ENCODE results near the gene PITPNM3. TPM values are rescaled to one million over a fixed set of nuclear protein-coding genes. Genes with fewer than 3 reads are reported as not detected.
A peak's percentile ranks its signal among the peaks of the same experiment; 100 is the strongest.

The PITPNM3 gene
- polyA plus RNA-seq, 2 donors = 9.5 to 14.4 TPM

DNA sequence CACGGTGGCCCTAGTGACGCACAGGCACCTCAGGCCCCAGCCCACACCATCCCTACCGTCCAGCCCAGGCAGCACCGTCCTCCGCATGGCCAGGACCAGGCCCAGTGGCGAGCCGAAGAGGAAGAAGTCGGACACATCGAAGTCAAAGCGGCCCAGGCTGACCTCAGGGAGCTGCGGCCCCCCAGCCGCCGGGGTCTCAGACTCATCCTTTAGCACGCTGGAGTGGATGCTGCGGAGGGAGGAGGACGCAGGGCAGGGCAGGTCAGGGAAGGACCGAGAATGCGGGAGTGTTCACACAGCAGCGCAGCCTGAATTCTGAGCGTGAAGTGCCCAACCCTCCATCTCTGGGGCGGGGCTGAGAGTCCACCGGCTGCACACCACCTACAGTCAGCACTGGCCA, 82.0 kb downstream of the PITPNM3 start:
- H3K4me3 ChIP-seq (ENCODE audit: low read depth in 1 of 2, low read length in 2 of 2) = no peak overlapping the region
- peaks cover 0 to 19% of the 10 kb centered on the region in 2 donors for H3K4me1 ChIP-seq (ENCODE audit: control insufficient read depth in 2 of 2, insufficient read depth in 2 of 2, low read length in 1 of 2)
- 77 to 80% methylated on average over 22 of the region's 22 CpGs for WGBS, 2 donors
- peak overlapping the region in 1 of 2 donors; percentile 38 for H3K27ac ChIP-seq (ENCODE audit: low read depth in 2 of 2, low read length in 1 of 2)
- no peaks in the 10 kb centered on the region for H3K9me3 ChIP-seq (ENCODE audit: control insufficient read depth in 2 of 2, insufficient read depth in 1 of 2, low read depth in 1 of 2, low read length in 1 of 2)
- peaks cover 0 to 20% of the 10 kb centered on the region in 2 donors for H3K36me3 ChIP-seq (ENCODE audit: control insufficient read depth in 2 of 2, insufficient read depth in 2 of 2, low read length in 1 of 2)
- H3K27me3 ChIP-seq (ENCODE audit: control insufficient read depth in 1 of 2, insufficient read depth in 2 of 2, low read length in 2 of 2) = no peaks in the 10 kb centered on the region

DNA sequence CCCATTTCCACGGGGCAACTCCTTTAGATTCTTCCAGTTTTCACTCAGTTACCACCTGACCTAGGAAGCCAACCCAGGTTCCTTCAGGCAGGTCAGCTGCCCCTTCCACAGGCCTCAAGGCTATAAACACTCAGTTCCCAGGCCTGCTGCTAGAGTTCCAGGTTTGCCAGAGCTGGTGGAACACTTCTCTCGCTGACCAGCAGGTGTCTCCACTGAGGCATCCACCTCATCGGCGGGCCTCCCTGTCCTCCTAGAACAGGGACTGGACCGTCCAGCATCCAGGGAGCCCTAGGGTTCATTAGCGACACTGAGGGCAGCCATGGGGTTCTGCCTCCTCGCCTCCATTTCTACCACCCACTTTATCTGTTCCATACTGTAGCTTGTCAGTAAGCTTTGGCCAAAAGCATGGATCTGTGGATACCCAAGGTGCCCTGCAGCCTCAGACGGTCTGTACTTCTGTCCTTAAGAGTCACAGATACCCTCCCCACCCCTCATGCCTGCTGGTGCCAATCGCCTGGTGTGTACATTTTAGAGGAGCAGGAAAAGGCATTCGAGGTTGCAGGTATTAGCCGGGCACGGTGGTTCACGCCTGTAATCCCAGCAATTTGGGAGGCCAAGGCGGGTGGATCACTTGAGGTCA, 83.1 kb downstream of the PITPNM3 start:
- Histone ChIP-seq H3K36me3 (ENCODE audit: control insufficient read depth in 2 of 2, insufficient read depth in 2 of 2, low read length in 1 of 2) (peaks cover 0 to 17% of the 10 kb centered on the region in 2 donors), H3K27ac (ENCODE audit: low read depth in 2 of 2, low read length in 1 of 2) (no peak overlapping the region), H3K4me3 (ENCODE audit: low read depth in 1 of 2, low read length in 2 of 2) (no peak overlapping the region), H3K4me1 (ENCODE audit: control insufficient read depth in 2 of 2, insufficient read depth in 2 of 2, low read length in 1 of 2) (peaks cover 0 to 19% of the 10 kb centered on the region in 2 donors), H3K9me3 (ENCODE audit: control insufficient read depth in 2 of 2, insufficient read depth in 1 of 2, low read depth in 1 of 2, low read length in 1 of 2) (no peaks in the 10 kb centered on the region), H3K27me3 (ENCODE audit: control insufficient read depth in 1 of 2, insufficient read depth in 2 of 2, low read length in 2 of 2) (no peaks in the 10 kb centered on the region)
- WGBS, 2 donors = 40 to 43% methylated on average over 14 of the region's 14 CpGs

DNA sequence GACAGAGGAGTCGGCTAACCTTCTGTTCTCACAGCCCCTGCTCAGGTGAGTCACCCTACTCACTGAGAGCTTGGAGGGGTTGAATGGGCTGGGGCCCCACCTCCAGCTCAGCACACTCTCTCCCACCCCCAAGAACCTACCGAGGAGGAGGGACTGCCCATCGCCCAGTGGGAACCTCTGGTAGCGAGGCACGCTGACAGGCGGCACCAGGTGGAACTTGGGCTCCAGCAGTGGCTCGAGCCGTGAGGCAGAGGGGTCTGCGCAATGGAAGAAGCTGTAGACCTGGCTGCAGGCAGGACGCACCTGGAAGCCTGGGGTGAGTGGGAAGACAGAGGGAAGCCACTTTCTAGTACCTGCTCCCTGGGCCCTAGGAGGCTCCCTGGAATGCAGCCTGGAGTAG, 83.8 kb downstream of the PITPNM3 start:
- 89 to 90% methylated on average over 10 of the region's 10 CpGs for WGBS, 2 donors
- peaks cover 0 to 19% of the 10 kb centered on the region in 2 donors for H3K4me1 ChIP-seq (ENCODE audit: control insufficient read depth in 2 of 2, insufficient read depth in 2 of 2, low read length in 1 of 2)
- H3K9me3 ChIP-seq (ENCODE audit: control insufficient read depth in 2 of 2, insufficient read depth in 1 of 2, low read depth in 1 of 2, low read length in 1 of 2) = no peaks in the 10 kb centered on the region
- peaks cover 0 to 18% of the 10 kb centered on the region in 2 donors for H3K36me3 ChIP-seq (ENCODE audit: control insufficient read depth in 2 of 2, insufficient read depth in 2 of 2, low read length in 1 of 2)
- no peak overlapping the region for H3K27ac ChIP-seq (ENCODE audit: low read depth in 2 of 2, low read length in 1 of 2)
- no peak overlapping the region for H3K4me3 ChIP-seq (ENCODE audit: low read depth in 1 of 2, low read length in 2 of 2)
- no peaks in the 10 kb centered on the region for H3K27me3 ChIP-seq (ENCODE audit: control insufficient read depth in 1 of 2, insufficient read depth in 2 of 2, low read length in 2 of 2)

DNA sequence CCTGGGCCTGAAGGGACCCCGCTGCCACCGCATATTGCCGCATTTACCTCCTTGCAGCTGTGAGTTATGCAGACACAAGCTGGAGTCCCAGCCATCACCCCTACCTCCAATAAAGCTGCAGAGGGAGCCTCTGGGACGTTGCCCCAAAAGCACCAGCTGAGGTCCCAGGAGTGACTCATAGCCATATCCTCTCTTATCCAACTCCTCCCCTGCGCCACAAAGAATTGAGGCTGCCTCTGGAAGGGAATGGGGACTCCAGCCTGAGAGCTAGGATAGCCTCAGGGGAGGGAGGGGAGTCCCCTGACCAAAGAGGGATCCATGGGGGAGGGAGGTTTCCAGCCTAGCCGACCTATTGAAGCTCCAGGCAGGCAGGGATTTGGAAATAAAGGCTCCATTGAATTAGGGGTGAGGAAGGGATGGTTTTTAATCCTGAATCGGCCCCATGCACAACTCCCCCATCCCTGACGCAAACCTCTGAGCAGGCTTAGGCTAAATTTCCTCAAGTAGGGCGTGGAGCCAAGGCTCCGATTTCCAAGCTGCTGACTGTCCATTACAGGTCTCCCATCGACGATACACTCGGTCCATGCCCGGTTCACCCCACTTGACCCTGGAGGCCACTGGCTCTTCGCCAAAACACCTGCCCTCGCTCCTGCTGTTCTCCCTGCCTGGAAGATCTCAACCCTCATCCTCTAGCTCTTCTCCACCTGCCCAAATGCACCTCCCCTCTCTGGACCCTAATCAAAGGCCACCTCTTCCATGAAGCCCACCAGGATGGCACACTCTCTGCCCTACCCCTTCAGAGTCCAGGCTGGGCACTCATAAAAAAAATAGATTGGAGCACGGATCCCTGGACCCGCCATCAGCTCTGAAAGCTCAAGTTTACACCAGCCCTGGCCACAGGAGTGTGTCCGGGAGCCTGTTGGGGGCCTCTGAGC, 84.6 kb downstream of the PITPNM3 start:
- Histone ChIP-seq H3K27me3 (ENCODE audit: control insufficient read depth in 1 of 2, insufficient read depth in 2 of 2, low read length in 2 of 2) (no peaks in the 10 kb centered on the region), H3K9me3 (ENCODE audit: control insufficient read depth in 2 of 2, insufficient read depth in 1 of 2, low read depth in 1 of 2, low read length in 1 of 2) (no peaks in the 10 kb centered on the region), H3K4me1 (ENCODE audit: control insufficient read depth in 2 of 2, insufficient read depth in 2 of 2, low read length in 1 of 2) (peaks cover 0 to 16% of the 10 kb centered on the region in 2 donors), H3K36me3 (ENCODE audit: control insufficient read depth in 2 of 2, insufficient read depth in 2 of 2, low read length in 1 of 2) (peaks cover 0 to 18% of the 10 kb centered on the region in 2 donors), H3K27ac (ENCODE audit: low read depth in 2 of 2, low read length in 1 of 2) (peak overlapping the region in 1 of 2 donors; percentile 5), H3K4me3 (ENCODE audit: low read depth in 1 of 2, low read length in 2 of 2) (no peak overlapping the region)
- WGBS, 2 donors = 59% methylated on average over 18 to 19 of the region's 19 CpGs

DNA sequence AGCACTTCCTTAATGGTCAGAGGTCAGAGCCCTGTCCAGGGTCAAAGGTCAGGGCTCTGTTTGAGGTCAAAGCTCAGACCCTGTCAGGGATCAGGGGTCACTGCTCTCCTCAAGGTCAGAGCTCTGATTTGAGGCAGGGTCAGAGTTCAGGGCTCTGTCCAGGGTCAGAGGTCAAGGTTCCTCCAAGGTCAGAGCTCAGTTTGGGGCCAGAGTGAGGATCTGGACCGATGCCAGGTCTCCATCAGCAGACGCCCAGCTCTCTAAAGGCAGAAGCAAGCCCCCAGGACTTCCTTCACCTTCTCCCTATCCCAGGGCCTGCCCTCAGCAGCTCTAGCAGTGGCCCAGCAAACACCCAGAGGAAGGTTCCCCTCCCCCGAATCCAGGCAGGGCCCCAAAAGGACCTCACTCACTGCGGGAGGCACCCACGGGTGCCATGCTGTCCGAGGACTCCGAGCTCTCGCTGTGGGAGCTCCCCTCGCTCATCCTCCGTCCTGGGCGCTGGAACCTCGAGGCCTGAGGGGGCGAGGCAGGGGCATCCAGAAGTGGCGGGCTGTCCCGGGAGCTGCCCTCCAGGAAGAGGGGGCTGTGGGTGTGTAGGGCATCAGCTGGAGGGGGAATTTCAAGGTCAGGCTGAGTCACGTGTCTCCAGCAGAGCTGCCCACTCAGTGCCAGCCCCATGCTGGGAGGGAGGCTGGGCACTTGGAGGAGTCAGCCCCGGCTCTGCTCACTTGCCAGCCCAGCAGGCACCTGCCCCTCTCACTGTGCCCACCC, 85.4 kb downstream of the PITPNM3 start:
- no peak overlapping the region for H3K27ac ChIP-seq (ENCODE audit: low read depth in 2 of 2, low read length in 1 of 2)
- no peaks in the 10 kb centered on the region for H3K9me3 ChIP-seq (ENCODE audit: control insufficient read depth in 2 of 2, insufficient read depth in 1 of 2, low read depth in 1 of 2, low read length in 1 of 2)
- peaks cover 0 to 14% of the 10 kb centered on the region in 2 donors for H3K4me1 ChIP-seq (ENCODE audit: control insufficient read depth in 2 of 2, insufficient read depth in 2 of 2, low read length in 1 of 2)
- peaks cover 0 to 18% of the 10 kb centered on the region in 2 donors for H3K36me3 ChIP-seq (ENCODE audit: control insufficient read depth in 2 of 2, insufficient read depth in 2 of 2, low read length in 1 of 2)
- no peaks in the 10 kb centered on the region for H3K27me3 ChIP-seq (ENCODE audit: control insufficient read depth in 1 of 2, insufficient read depth in 2 of 2, low read length in 2 of 2)
- WGBS, 2 donors = 83 to 84% methylated on average over 17 of the region's 17 CpGs
- no peak overlapping the region for H3K4me3 ChIP-seq (ENCODE audit: low read depth in 1 of 2, low read length in 2 of 2)

DNA sequence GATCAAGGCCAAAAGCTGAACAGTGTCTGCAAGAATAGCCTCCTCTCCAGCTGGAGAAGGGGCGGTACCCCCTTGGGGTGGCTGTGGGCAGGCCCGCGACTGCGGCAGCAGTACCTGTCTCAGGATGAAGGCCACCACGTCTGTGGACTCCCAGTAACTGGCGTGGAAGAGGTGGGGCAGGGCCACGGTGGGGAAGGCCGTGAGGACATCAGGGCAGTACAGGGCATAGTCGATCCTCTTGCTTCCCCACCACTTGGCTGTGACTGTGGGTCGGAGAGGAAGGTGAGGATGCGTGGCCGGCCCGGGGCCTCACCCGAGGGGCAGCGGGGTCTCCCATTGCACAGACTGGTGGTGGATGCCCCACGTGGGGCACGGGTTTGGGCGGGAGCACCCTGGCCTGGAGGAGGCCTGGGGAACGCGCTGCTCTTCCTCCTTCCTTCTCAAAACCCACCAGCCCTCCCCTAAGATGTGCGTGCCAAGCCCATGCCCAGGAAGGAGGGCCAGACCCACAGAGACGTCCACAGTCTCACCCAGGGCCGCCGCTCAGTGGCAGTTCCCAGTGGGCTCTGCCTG, 86.1 kb downstream of the PITPNM3 start:
- no peaks in the 10 kb centered on the region for H3K27me3 ChIP-seq (ENCODE audit: control insufficient read depth in 1 of 2, insufficient read depth in 2 of 2, low read length in 2 of 2)
- peaks cover 0 to 12% of the 10 kb centered on the region in 2 donors for H3K4me1 ChIP-seq (ENCODE audit: control insufficient read depth in 2 of 2, insufficient read depth in 2 of 2, low read length in 1 of 2)
- WGBS, 2 donors = 93 to 94% methylated on average over 23 to 24 of the region's 24 CpGs
- peaks cover 0 to 18% of the 10 kb centered on the region in 2 donors for H3K36me3 ChIP-seq (ENCODE audit: control insufficient read depth in 2 of 2, insufficient read depth in 2 of 2, low read length in 1 of 2)
- no peak overlapping the region for H3K4me3 ChIP-seq (ENCODE audit: low read depth in 1 of 2, low read length in 2 of 2)
- H3K9me3 ChIP-seq (ENCODE audit: control insufficient read depth in 2 of 2, insufficient read depth in 1 of 2, low read depth in 1 of 2, low read length in 1 of 2) = no peaks in the 10 kb centered on the region
- no peak overlapping the region for H3K27ac ChIP-seq (ENCODE audit: low read depth in 2 of 2, low read length in 1 of 2)

DNA sequence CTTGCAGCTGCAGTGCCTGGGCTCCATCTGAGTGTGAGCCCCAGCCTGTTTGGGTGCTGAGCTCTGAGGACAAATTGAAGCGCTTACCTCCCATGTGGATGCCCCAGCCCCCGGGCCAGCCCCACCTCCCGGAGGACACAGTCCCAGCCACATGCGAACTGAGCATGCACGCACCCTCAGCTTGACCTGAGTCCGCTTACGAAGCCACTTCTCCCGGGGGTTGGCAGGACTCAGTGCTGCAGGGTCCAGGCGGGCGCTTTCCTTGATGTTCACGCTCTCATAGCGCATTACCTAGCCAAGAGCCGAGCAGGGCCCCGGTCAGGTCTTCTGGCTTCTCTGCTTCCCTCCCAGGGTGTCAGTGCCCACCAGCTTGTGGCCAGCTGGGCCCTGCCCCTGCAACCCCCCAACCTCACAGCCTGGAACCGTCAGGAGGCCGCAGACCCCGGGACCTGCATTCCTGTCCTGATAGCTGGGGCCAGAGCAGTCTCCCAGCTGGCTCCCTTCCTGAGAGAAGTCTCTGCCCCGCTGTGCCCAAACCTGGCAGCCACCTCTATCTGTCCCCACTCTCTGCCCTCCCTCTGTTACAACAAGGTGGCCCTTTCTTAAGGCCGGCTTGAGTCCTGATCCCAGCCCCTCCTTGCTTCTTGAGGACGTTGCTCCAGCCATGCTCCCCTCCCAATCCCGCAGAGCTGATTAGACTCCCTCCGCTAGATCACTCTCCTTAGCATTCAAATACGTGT, 88.1 kb downstream of the PITPNM3 start:
- Histone ChIP-seq H3K9me3 (ENCODE audit: control insufficient read depth in 2 of 2, insufficient read depth in 1 of 2, low read depth in 1 of 2, low read length in 1 of 2) (no peaks in the 10 kb centered on the region), H3K27ac (ENCODE audit: low read depth in 2 of 2, low read length in 1 of 2) (no peak overlapping the region), H3K36me3 (ENCODE audit: control insufficient read depth in 2 of 2, insufficient read depth in 2 of 2, low read length in 1 of 2) (peaks cover 0 to 29% of the 10 kb centered on the region in 2 donors), H3K27me3 (ENCODE audit: control insufficient read depth in 1 of 2, insufficient read depth in 2 of 2, low read length in 2 of 2) (no peaks in the 10 kb centered on the region), H3K4me1 (ENCODE audit: control insufficient read depth in 2 of 2, insufficient read depth in 2 of 2, low read length in 1 of 2) (peaks cover 0 to 3% of the 10 kb centered on the region in 2 donors), H3K4me3 (ENCODE audit: low read depth in 1 of 2, low read length in 2 of 2) (no peak overlapping the region)
- 88 to 90% methylated on average over 23 of the region's 23 CpGs for WGBS, 2 donors

DNA sequence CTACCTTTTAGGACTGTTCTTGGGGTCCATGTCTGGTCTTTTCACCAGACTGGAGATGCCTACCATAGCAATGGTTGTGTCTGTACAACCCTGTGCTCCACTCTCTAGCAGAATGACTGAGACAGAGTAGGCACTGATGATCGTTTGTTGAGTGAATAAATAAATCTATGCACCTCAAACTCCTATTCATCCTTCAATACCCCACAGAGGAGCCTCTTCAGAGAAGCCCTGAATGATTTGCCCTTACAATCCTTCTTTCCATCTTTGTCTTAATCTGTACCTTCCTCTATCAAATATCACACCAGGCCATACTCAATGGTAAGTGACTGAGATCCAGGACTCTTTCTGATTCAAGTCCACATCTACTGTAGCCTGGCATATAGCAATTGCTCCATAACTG, 88.8 kb downstream of the PITPNM3 start:
- Histone ChIP-seq H3K4me3 (ENCODE audit: low read depth in 1 of 2, low read length in 2 of 2) (no peak overlapping the region), H3K4me1 (ENCODE audit: control insufficient read depth in 2 of 2, insufficient read depth in 2 of 2, low read length in 1 of 2) (no peaks in the 10 kb centered on the region), H3K27me3 (ENCODE audit: control insufficient read depth in 1 of 2, insufficient read depth in 2 of 2, low read length in 2 of 2) (no peaks in the 10 kb centered on the region), H3K36me3 (ENCODE audit: control insufficient read depth in 2 of 2, insufficient read depth in 2 of 2, low read length in 1 of 2) (peaks cover 0 to 29% of the 10 kb centered on the region in 2 donors), H3K9me3 (ENCODE audit: control insufficient read depth in 2 of 2, insufficient read depth in 1 of 2, low read depth in 1 of 2, low read length in 1 of 2) (no peaks in the 10 kb centered on the region), H3K27ac (ENCODE audit: low read depth in 2 of 2, low read length in 1 of 2) (no peak overlapping the region)
- 80 to 85% methylated on average over 1 of the region's 1 CpG for WGBS, 2 donors
